Cardiac fibroblast (primary cell): ENCODE data around the gene NCKAP5.

Experiments
- DNase-seq, 2 donors: peaks; one replicate each; pipeline versions ENCODE4 v3.0.0 to v3.0.0-alpha.2; 2010; ENCODE audit warnings: low read depth in 2 of 2
- H3K4me3 ChIP-seq, 2 donors: replicated peaks in 1 of 2; 1 replicate in 1 of 2; 2 replicates in 1 of 2; pipeline ENCODE4 v1.5.1; 2011; ENCODE audit warnings: low read depth in 2 of 2, low read length in 2 of 2, mild to moderate bottlenecking in 2 of 2, moderate library complexity in 1 of 2
- CTCF ChIP-seq: IDR thresholded peaks from one replicate; pipeline ENCODE4 v1.5.1; 2011; ENCODE audit warnings: low read depth, mild to moderate bottlenecking, low read length, inconsistent platforms

The NCKAP5 gene

GRCh38 chr2:133400411-133400810 lies 167.9 kb downstream of the NCKAP5 start:
- no peak for TF ChIP-seq CTCF
- no peak overlapping the region for H3K4me3 ChIP-seq
- DNase-seq: no peak

- TF ChIP-seq CTCF: no peak
- H3K4me3 ChIP-seq: no peak overlapping the region
- DNase-seq: no peak
Measured at GRCh38 chr2:133393895-133394294, 174.4 kb downstream of the NCKAP5 start.

- no peak for TF ChIP-seq CTCF
- DNase-seq: peak in 1 of 2 donors; percentile 39
- H3K4me3 ChIP-seq: no peak overlapping the region
Measured at GRCh38 chr2:133390156-133390555, 178.1 kb downstream of the NCKAP5 start.

- TF ChIP-seq CTCF: no peak
- no peak for DNase-seq
- H3K4me3 ChIP-seq: no peak overlapping the region
Measured at GRCh38 chr2:133389569-133389968, 178.7 kb downstream of the NCKAP5 start.

- no peak for TF ChIP-seq CTCF
- H3K4me3 ChIP-seq: no peak overlapping the region
- no peak for DNase-seq
Measured at GRCh38 chr2:133382566-133382965, 185.7 kb downstream of the NCKAP5 start.

GRCh38 chr2:133380991-133381390 lies 187.3 kb downstream of the NCKAP5 start:
- TF ChIP-seq CTCF: no peak
- no peak for DNase-seq
- H3K4me3 ChIP-seq: no peak overlapping the region

- peak in 1 of 2 donors; percentile 71 for DNase-seq
- TF ChIP-seq CTCF: no peak
- no peak overlapping the region for H3K4me3 ChIP-seq
Measured at GRCh38 chr2:133378928-133379549, 189.2 kb downstream of the NCKAP5 start.
